CD14-positive monocyte (primary cell): ENCODE data around the gene DUSP16. TPM values are rescaled to one million over a fixed set of nuclear protein-coding genes. Genes with fewer than 3 reads are reported as not detected.

Experiments used
- DNase-seq, 3 donors: peaks; one replicate each; pipeline ENCODE4 v3.0.0-alpha.2; 2011 to 2022
- H2AFZ ChIP-seq: 2 replicates; pipeline ENCODE4 v1.6.0; 2012; ENCODE audit warnings: mild to moderate bottlenecking, low read depth, low read length, inconsistent platforms; ENCODE audit not compliant: insufficient read depth, poor library complexity, severe bottlenecking
- H3K27ac ChIP-seq, 2 donors: 1 replicate in 1 of 2; 2 replicates in 1 of 2; pipeline ENCODE4 v1.5.1; 2012 to 2013; ENCODE audit warnings: low read length in 2 of 2, control low read depth in 1 of 2, inconsistent platforms in 1 of 2, low read depth in 1 of 2, mild to moderate bottlenecking in 1 of 2
- H3K27me3 ChIP-seq, 2 donors: one replicate each; pipeline versions ENCODE4 v1.6.0 to v1.6.1; 2011 to 2013; ENCODE audit warnings: low read length in 2 of 2; ENCODE audit not compliant: control insufficient read depth in 2 of 2, insufficient read depth in 2 of 2
- H3K36me3 ChIP-seq, 2 donors: replicated peaks in 1 of 2; 1 replicate in 1 of 2; 2 replicates in 1 of 2; pipeline versions ENCODE4 v1.5.1 to v1.6.1; 2012 to 2013; ENCODE audit warnings: low read length in 2 of 2, control low read depth in 1 of 2, inconsistent platforms in 1 of 2, mild to moderate bottlenecking in 1 of 2; ENCODE audit not compliant: insufficient read depth in 2 of 2, control insufficient read depth in 1 of 2
- H3K4me1 ChIP-seq, 2 donors: 1 replicate in 1 of 2; 2 replicates in 1 of 2; pipeline versions ENCODE4 v1.5.1 to v1.6.1; 2012 to 2013; ENCODE audit warnings: low read length in 2 of 2, control low read depth in 1 of 2, inconsistent platforms in 1 of 2, mild to moderate bottlenecking in 1 of 2, moderate library complexity in 1 of 2; ENCODE audit not compliant: insufficient read depth in 2 of 2, control insufficient read depth in 1 of 2
- H3K4me2 ChIP-seq: replicated peaks from 2 replicates; pipeline ENCODE3; 2012; ENCODE audit warnings: low read length, moderate library complexity, mild to moderate bottlenecking; ENCODE audit not compliant: poor library complexity, severe bottlenecking; ENCODE audit errors: extremely low read depth
- H3K4me3 ChIP-seq, 3 experiments: fragments of 200-600 bp in 1 of 3; sonication (generic) in 1 of 3; replicated peaks in 1 of 3; 1 replicate in 2 of 3; 2 replicates in 1 of 3; pipeline ENCODE4 v1.5.1; 2011 to 2013; ENCODE audit warnings: low read length in 3 of 3, mild to moderate bottlenecking in 3 of 3, control low read depth in 2 of 3, low read depth in 2 of 3, inconsistent platforms in 1 of 3, moderate library complexity in 1 of 3
- H3K79me2 ChIP-seq: 2 replicates; pipeline ENCODE4 v1.6.0; 2012; ENCODE audit warnings: mild to moderate bottlenecking, control low read depth, inconsistent platforms, low read length, moderate library complexity; ENCODE audit not compliant: insufficient read depth
- H3K9ac ChIP-seq: 2 replicates; pipeline ENCODE4 v1.6.0; 2017; ENCODE audit warnings: low read length, mild to moderate bottlenecking; ENCODE audit not compliant: insufficient read depth, poor library complexity, severe bottlenecking
- H3K9me3 ChIP-seq, 2 donors: replicated peaks in 1 of 2; 1 replicate in 1 of 2; 2 replicates in 1 of 2; pipeline versions ENCODE4 v1.5.1 to v1.6.1; 2012 to 2013; ENCODE audit warnings: low read length in 2 of 2, control low read depth in 1 of 2; ENCODE audit not compliant: control insufficient read depth in 1 of 2, insufficient read depth in 1 of 2
- H4K20me1 ChIP-seq: 2 replicates; pipeline ENCODE4 v1.6.0; 2012; ENCODE audit warnings: mild to moderate bottlenecking, low read length, control low read depth, moderate library complexity; ENCODE audit not compliant: insufficient read depth
- H3K27ac Mint-ChIP-seq, 7 donors: one replicate each; pipeline ENCODE4 v1.8.0; 2020; ENCODE audit warnings: mild to moderate bottlenecking in 7 of 7, mixed read lengths in 7 of 7, moderate library complexity in 6 of 7, inconsistent platforms in 2 of 7
- H3K27me3 Mint-ChIP-seq, 3 donors: one replicate each; pipeline ENCODE4 v1.8.0; 2021 to 2022; ENCODE audit warnings: low read depth in 3 of 3, mild to moderate bottlenecking in 3 of 3, mixed read lengths in 3 of 3, moderate library complexity in 3 of 3, inconsistent platforms in 1 of 3
- H3K36me3 Mint-ChIP-seq, 2 donors: one replicate each; pipeline ENCODE4 v1.8.0; 2020; ENCODE audit warnings: mixed read lengths in 2 of 2, inconsistent platforms in 1 of 2, mild to moderate bottlenecking in 1 of 2
- H3K4me1 Mint-ChIP-seq: one replicate; pipeline ENCODE4 v1.8.0; 2020; ENCODE audit warnings: mild to moderate bottlenecking, mixed read lengths
- H3K4me3 Mint-ChIP-seq, 2 donors: one replicate each; pipeline ENCODE4 v1.8.0; 2020; ENCODE audit warnings: mild to moderate bottlenecking in 2 of 2, mixed read lengths in 2 of 2, moderate library complexity in 1 of 2
- H3K9me3 Mint-ChIP-seq, 7 donors: one replicate each; pipeline ENCODE4 v1.8.0; 2020 to 2022; ENCODE audit warnings: mixed read lengths in 7 of 7, mild to moderate bottlenecking in 6 of 7, moderate library complexity in 6 of 7, inconsistent platforms in 2 of 7
- WGBS: methylation state at CpG from one replicate; pipeline ENCODE4 v1.1.5; 2013; ENCODE audit warnings: missing lambda C conversion rate; ENCODE audit not compliant: insufficient coverage; 5-methylcytosine and 5-hydroxymethylcytosine counted together
- intact Hi-C, 2 donors: fragments of 100-400 bp; cut with micrococcal nuclease; formaldehyde crosslinking; loops; one replicate each; pipeline versions ENCODE4 v1.15.0 to v1.15.1; 2023
- polyA plus RNA-seq, 3 donors: library from polyadenylated mRNA; depleted of rRNA in 1 of 3; unstranded in 2 of 3; stranded (reverse) in 1 of 3; fragments of 300-500 nt in 2 of 3; fragments of >200 nt in 1 of 3; fragmentation: Illumina TruSeq in 2 of 3; gene quantifications; 1 replicate in 2 of 3; 2 replicates in 1 of 3; pipeline ENCODE4 v1.2.3, GENCODE V29; 2012 to 2021
- TF ChIP-seq, protein P1 (sequence below): fragments of 200-600 bp; IDR thresholded peaks from one replicate; pipeline ENCODE4 v1.8.0; 2022; ENCODE audit warnings: antibody characterized with exemption, mild to moderate bottlenecking

DUSP16 gene
- polyA plus RNA-seq, 3 donors = 0.04 to 0.46 (median 0.27) TPM

DNA sequence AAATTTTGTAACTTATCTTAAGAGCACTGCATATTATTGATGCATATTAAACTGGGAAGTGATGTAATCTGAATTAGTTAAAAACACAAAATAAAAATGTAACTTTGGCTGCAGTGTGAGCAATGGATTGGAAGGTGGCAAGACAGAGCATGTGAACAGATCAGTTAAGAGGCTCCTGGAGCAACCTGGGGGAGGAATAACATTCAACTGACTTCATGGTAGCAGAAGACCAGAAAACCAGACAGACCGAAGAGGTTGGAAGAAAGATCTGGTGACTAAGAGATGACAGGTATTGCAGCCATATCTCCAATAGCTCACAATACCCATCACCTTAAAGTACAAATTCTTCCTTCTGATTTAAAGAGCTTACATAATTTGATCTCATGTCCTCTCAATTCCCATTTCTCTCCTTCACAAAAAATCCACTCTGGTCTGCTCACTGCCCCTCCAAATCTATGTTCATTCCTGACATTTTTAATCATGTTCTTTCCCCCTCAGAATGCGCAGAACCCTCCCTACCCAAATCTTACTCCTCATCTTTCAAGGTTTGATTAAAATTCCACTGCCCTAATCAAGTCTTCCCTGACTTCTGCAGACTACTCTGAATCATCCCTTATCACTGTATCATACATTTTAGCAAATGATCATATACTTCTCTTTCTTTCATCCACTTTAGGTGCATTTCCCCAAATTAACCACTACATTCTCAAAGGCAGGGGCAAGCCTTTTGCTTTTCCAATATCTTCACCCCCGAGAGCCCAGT, 51.5 kb downstream of the DUSP16 start:
- intact Hi-C loops = no loop called here
- Mint-ChIP-seq H3K4me3 (no peak overlapping the region), H3K9me3 (no peaks in the 10 kb centered on the region), H3K27ac (no peak overlapping the region), H3K27me3 (no peaks in the 10 kb centered on the region), H3K36me3 (no peaks in the 10 kb centered on the region), H3K4me1 (peaks cover 14% of the 10 kb centered on the region)
- H3K4me1 ChIP-seq = peaks cover 0 to 3% of the 10 kb centered on the region in 2 donors
- TF ChIP-seq, protein P1, sequence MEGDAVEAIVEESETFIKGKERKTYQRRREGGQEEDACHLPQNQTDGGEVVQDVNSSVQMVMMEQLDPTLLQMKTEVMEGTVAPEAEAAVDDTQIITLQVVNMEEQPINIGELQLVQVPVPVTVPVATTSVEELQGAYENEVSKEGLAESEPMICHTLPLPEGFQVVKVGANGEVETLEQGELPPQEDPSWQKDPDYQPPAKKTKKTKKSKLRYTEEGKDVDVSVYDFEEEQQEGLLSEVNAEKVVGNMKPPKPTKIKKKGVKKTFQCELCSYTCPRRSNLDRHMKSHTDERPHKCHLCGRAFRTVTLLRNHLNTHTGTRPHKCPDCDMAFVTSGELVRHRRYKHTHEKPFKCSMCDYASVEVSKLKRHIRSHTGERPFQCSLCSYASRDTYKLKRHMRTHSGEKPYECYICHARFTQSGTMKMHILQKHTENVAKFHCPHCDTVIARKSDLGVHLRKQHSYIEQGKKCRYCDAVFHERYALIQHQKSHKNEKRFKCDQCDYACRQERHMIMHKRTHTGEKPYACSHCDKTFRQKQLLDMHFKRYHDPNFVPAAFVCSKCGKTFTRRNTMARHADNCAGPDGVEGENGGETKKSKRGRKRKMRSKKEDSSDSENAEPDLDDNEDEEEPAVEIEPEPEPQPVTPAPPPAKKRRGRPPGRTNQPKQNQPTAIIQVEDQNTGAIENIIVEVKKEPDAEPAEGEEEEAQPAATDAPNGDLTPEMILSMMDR = no peak
- H3K4me2 ChIP-seq = no peak overlapping the region
- H3K4me3 ChIP-seq = no peak overlapping the region
- H3K27me3 ChIP-seq = no peaks in the 10 kb centered on the region
- 100% methylated on average over 1 of the region's 3 CpGs for WGBS
- no peaks in the 10 kb centered on the region for H3K79me2 ChIP-seq
- DNase-seq = no peak
- H4K20me1 ChIP-seq = no peaks in the 10 kb centered on the region
- no peak overlapping the region for H2AFZ ChIP-seq
- H3K9me3 ChIP-seq = no peaks in the 10 kb centered on the region
- no peaks in the 10 kb centered on the region for H3K36me3 ChIP-seq
- no peak overlapping the region for H3K9ac ChIP-seq
- H3K27ac ChIP-seq = no peak overlapping the region

DNA sequence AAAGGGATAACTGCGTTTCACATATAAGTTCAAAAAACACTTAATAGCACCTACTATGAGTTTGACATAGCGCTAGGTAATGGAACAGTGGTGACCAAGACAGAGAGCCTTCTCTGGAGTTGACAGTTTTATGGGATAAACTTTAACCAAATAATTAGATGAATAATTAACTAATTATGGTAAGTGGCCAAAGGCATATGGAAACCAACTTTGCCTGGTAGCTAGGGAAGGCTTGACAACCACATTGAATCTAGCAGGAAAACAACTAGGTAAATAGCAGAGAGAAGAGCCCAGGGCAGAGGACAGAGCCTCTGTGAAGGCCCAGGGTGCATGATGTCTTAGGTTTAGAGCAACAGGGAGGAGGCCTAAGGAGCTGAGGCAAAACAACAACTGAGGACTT, 52.1 kb downstream of the DUSP16 start:
- H3K9ac ChIP-seq = no peak overlapping the region
- Mint-ChIP-seq H3K4me3 (no peak overlapping the region), H3K27ac (no peak overlapping the region), H3K4me1 (peaks cover 14% of the 10 kb centered on the region), H3K27me3 (no peaks in the 10 kb centered on the region), H3K36me3 (no peaks in the 10 kb centered on the region), H3K9me3 (no peaks in the 10 kb centered on the region)
- H3K4me1 ChIP-seq = peaks cover 0 to 3% of the 10 kb centered on the region in 2 donors
- H3K27me3 ChIP-seq = no peaks in the 10 kb centered on the region
- H3K79me2 ChIP-seq = no peaks in the 10 kb centered on the region
- TF ChIP-seq, protein P1 = no peak
- no peaks in the 10 kb centered on the region for H3K36me3 ChIP-seq
- intact Hi-C loops = no loop called here
- no peaks in the 10 kb centered on the region for H3K9me3 ChIP-seq
- no peak overlapping the region for H3K4me2 ChIP-seq
- H2AFZ ChIP-seq = no peak overlapping the region
- H3K27ac ChIP-seq = no peak overlapping the region
- no peak overlapping the region for H3K4me3 ChIP-seq
- DNase-seq = no peak
- no CpG with 5 or more reads among the region's 2 CpGs for WGBS
- no peaks in the 10 kb centered on the region for H4K20me1 ChIP-seq
